Glutamatergic neuron (in vitro differentiated cells): ENCODE results near the gene ZFAND3. TPM values are rescaled to one million over a fixed set of nuclear protein-coding genes. Genes with fewer than 3 reads are reported as not detected.
A peak's percentile ranks its signal among the peaks of the same experiment; 100 is the strongest.

Experiments used
- DNase-seq: peaks from one replicate; pipeline ENCODE4 v3.0.0; 2022
- H3K27ac Mint-ChIP-seq: one replicate; pipeline ENCODE4 v1.8.0; 2020; ENCODE audit warnings: mild to moderate bottlenecking, mixed read lengths, inconsistent platforms; ENCODE audit not compliant: unreplicated experiment
- H3K27me3 Mint-ChIP-seq: one replicate; pipeline ENCODE4 v1.8.0; 2020; ENCODE audit warnings: mild to moderate bottlenecking, moderate library complexity, mixed read lengths, inconsistent platforms; ENCODE audit not compliant: unreplicated experiment
- H3K36me3 Mint-ChIP-seq: one replicate; pipeline ENCODE4 v1.8.0; 2020; ENCODE audit warnings: mild to moderate bottlenecking, mixed read lengths, inconsistent platforms; ENCODE audit not compliant: unreplicated experiment
- H3K4me1 Mint-ChIP-seq: one replicate; pipeline ENCODE4 v1.8.0; 2020; ENCODE audit warnings: mild to moderate bottlenecking, low read depth, mixed read lengths, inconsistent platforms; ENCODE audit not compliant: unreplicated experiment
- H3K4me3 Mint-ChIP-seq: one replicate; pipeline ENCODE4 v1.8.0; 2020; ENCODE audit warnings: mild to moderate bottlenecking, mixed read lengths, inconsistent platforms; ENCODE audit not compliant: unreplicated experiment
- H3K9me3 Mint-ChIP-seq: one replicate; pipeline ENCODE4 v1.8.0; 2020; ENCODE audit warnings: mild to moderate bottlenecking, moderate library complexity, mixed read lengths, inconsistent platforms; ENCODE audit not compliant: unreplicated experiment
- CTCF ChIP-seq: fragments of 200-600 bp; sonication (generic); IDR thresholded peaks from one replicate; pipeline ENCODE4 v1.5.0; 2021; ENCODE audit not compliant: partially characterized antibody, unreplicated experiment
- total RNA-seq: library from RNA; stranded (reverse); fragmentation: NEBNext Ultra II Directional; extraction: Animal tissue kit (Norgen Biotek cat#: 25700); gene quantifications from one replicate; pipeline ENCODE4 v1.2.1, GENCODE V29; 2021; ENCODE audit not compliant: unreplicated experiment

Gene ZFAND3
- total RNA-seq, 1 donor from 2014 or later: 115 TPM

- Mint-ChIP-seq H3K4me1 (peaks cover 34% of the 10 kb centered on the region), H3K36me3 (no peaks in the 10 kb centered on the region), H3K9me3 (peaks cover 4% of the 10 kb centered on the region), H3K27ac (no peak overlapping the region), H3K27me3 (peaks cover 2% of the 10 kb centered on the region), H3K4me3 (no peak overlapping the region)
- DNase-seq: no peak
- TF ChIP-seq CTCF: no peak
These were observed 205.4 kb downstream of the ZFAND3 start for GRCh38 chr6:38024908-38025307.

GRCh38 chr6:38025451-38025850 is 205.9 kb downstream of the ZFAND3 start:
- H3K9me3 Mint-ChIP-seq: peaks cover 4% of the 10 kb centered on the region
- H3K4me1 Mint-ChIP-seq: peaks cover 34% of the 10 kb centered on the region
- no peak overlapping the region for H3K27ac Mint-ChIP-seq
- TF ChIP-seq CTCF: no peak
- no peaks in the 10 kb centered on the region for H3K36me3 Mint-ChIP-seq
- no peak for DNase-seq
- peaks cover 2% of the 10 kb centered on the region for H3K27me3 Mint-ChIP-seq
- no peak overlapping the region for H3K4me3 Mint-ChIP-seq

GRCh38 chr6:38027685-38028373 is 208.3 kb downstream of the ZFAND3 start:
- peaks cover 6% of the 10 kb centered on the region for H3K9me3 Mint-ChIP-seq
- peaks cover 2% of the 10 kb centered on the region for H3K27me3 Mint-ChIP-seq
- peak overlapping the region; percentile 50 for H3K4me3 Mint-ChIP-seq
- TF ChIP-seq CTCF: no peak
- H3K36me3 Mint-ChIP-seq: no peaks in the 10 kb centered on the region
- DNase-seq: no peak
- H3K4me1 Mint-ChIP-seq: peaks cover 27% of the 10 kb centered on the region
- H3K27ac Mint-ChIP-seq: peak overlapping the region; percentile 57

- Mint-ChIP-seq H3K9me3 (peaks cover 6% of the 10 kb centered on the region), H3K27ac (no peak overlapping the region), H3K27me3 (no peaks in the 10 kb centered on the region), H3K4me3 (no peak overlapping the region), H3K4me1 (peaks cover 36% of the 10 kb centered on the region), H3K36me3 (no peaks in the 10 kb centered on the region)
- no peak for TF ChIP-seq CTCF
- no peak for DNase-seq
These were observed 210.9 kb downstream of the ZFAND3 start for GRCh38 chr6:38030380-38030779.

- H3K27me3 Mint-ChIP-seq: peaks cover 3% of the 10 kb centered on the region
- no peak for TF ChIP-seq CTCF
- no peak for DNase-seq
- no peaks in the 10 kb centered on the region for H3K36me3 Mint-ChIP-seq
- peaks cover 27% of the 10 kb centered on the region for H3K4me1 Mint-ChIP-seq
- H3K9me3 Mint-ChIP-seq: peaks cover 2% of the 10 kb centered on the region
- no peak overlapping the region for H3K27ac Mint-ChIP-seq
- no peak overlapping the region for H3K4me3 Mint-ChIP-seq
These were observed 213.3 kb downstream of the ZFAND3 start for GRCh38 chr6:38032797-38033196.
